WERI-Rb-1 (cell line): Measurements from ENCODE around the gene IST1.

Experiments
- DNase-seq: peaks from one replicate; pipeline ENCODE4 v3.0.0-alpha.2; 2020
- H3K27ac ChIP-seq: fragments of 250-450 bp; sonication (Bioruptor Pico); 2 replicates; pipeline ENCODE4 v1.5.1; 2020; ENCODE audit warnings: mild to moderate bottlenecking, moderate library complexity
- H3K27me3 ChIP-seq: fragments of 250-450 bp; sonication (Bioruptor Pico); 2 replicates; pipeline ENCODE4 v1.5.1; 2021; ENCODE audit warnings: mild to moderate bottlenecking, low read depth, moderate library complexity; ENCODE audit not compliant: insufficient read depth, severe bottlenecking
- H3K36me3 ChIP-seq: fragments of 250-450 bp; sonication (Bioruptor Pico); 2 replicates; pipeline ENCODE4 v1.5.1; 2020; ENCODE audit warnings: mild to moderate bottlenecking, moderate library complexity
- H3K4me3 ChIP-seq: 2 replicates; pipeline ENCODE4 v1.5.1; 2011; ENCODE audit warnings: low read depth, mild to moderate bottlenecking, control low read depth, low read length
- H3K9me3 ChIP-seq: fragments of 250-450 bp; sonication (Bioruptor Pico); 2 replicates; pipeline ENCODE4 v1.5.1; 2021; ENCODE audit warnings: mild to moderate bottlenecking, moderate library complexity; ENCODE audit not compliant: severe bottlenecking
- CTCF ChIP-seq: IDR thresholded peaks from 2 replicates; pipeline ENCODE4 v1.5.1; 2011; ENCODE audit warnings: low read depth, mild to moderate bottlenecking, control low read depth, inconsistent platforms, low read length

IST1 gene

GRCh38 chr16:71851746-71852145 is 43.6 kb upstream of the IST1 start:
- H3K27ac ChIP-seq = no peak overlapping the region
- peaks cover 44% of the 10 kb centered on the region for H3K36me3 ChIP-seq
- H3K27me3 ChIP-seq = no peaks in the 10 kb centered on the region
- DNase-seq = no peak
- H3K4me3 ChIP-seq = no peak overlapping the region
- no peak for TF ChIP-seq CTCF
- no peaks in the 10 kb centered on the region for H3K9me3 ChIP-seq

- Histone ChIP-seq H3K27ac (no peak overlapping the region), H3K9me3 (no peaks in the 10 kb centered on the region), H3K27me3 (no peaks in the 10 kb centered on the region), H3K4me3 (no peak overlapping the region), H3K36me3 (peaks cover 44% of the 10 kb centered on the region)
- TF ChIP-seq CTCF = no peak
- no peak for DNase-seq
Measured at GRCh38 chr16:71852158-71852557, 43.2 kb upstream of the IST1 start.

GRCh38 chr16:71852561-71852960 is 42.8 kb upstream of the IST1 start:
- Histone ChIP-seq H3K27ac (no peak overlapping the region), H3K27me3 (no peaks in the 10 kb centered on the region), H3K4me3 (no peak overlapping the region), H3K36me3 (peaks cover 48% of the 10 kb centered on the region), H3K9me3 (no peaks in the 10 kb centered on the region)
- no peak for DNase-seq
- no peak for TF ChIP-seq CTCF

GRCh38 chr16:71853413-71853812 is 41.9 kb upstream of the IST1 start:
- Histone ChIP-seq H3K27ac (no peak overlapping the region), H3K4me3 (no peak overlapping the region), H3K9me3 (no peaks in the 10 kb centered on the region), H3K27me3 (no peaks in the 10 kb centered on the region), H3K36me3 (peaks cover 46% of the 10 kb centered on the region)
- DNase-seq = no peak
- no peak for TF ChIP-seq CTCF

GRCh38 chr16:71854369-71854948 is 40.9 kb upstream of the IST1 start:
- Histone ChIP-seq H3K4me3 (no peak overlapping the region), H3K27ac (no peak overlapping the region), H3K9me3 (no peaks in the 10 kb centered on the region), H3K27me3 (no peaks in the 10 kb centered on the region), H3K36me3 (peaks cover 47% of the 10 kb centered on the region)
- no peak for DNase-seq
- TF ChIP-seq CTCF = no peak
